Urothelium cell line (cell line): ENCODE data around the gene UPB1.

Experiments
- DNase-seq: peaks from one replicate; pipeline ENCODE4 v3.0.0; 2011; ENCODE audit warnings: low spot score, mixed read lengths
- FAIRE-seq: peaks from 2 replicates; lab custom pipeline; 2011; peaks lifted over from hg19 to GRCh38; lab: Jason Lieb, UNC

Gene UPB1

GRCh38 chr22:24503137-24503842 is 8.2 kb downstream of the UPB1 start:
- DNase-seq (peak; percentile 84), FAIRE-seq (peak; percentile 62)

GRCh38 chr22:24503843-24504338 is 8.8 kb downstream of the UPB1 start:
- FAIRE-seq (no peak), DNase-seq (no peak)

GRCh38 chr22:24504540-24504939 is 9.4 kb downstream of the UPB1 start:
- no peak for DNase-seq
- FAIRE-seq: no peak

GRCh38 chr22:24504956-24505736 is 10.0 kb downstream of the UPB1 start:
- FAIRE-seq (no peak), DNase-seq (no peak)

GRCh38 chr22:24506802-24507438 is 11.8 kb downstream of the UPB1 start:
- FAIRE-seq (no peak), DNase-seq (no peak)

GRCh38 chr22:24507716-24508115 is 12.6 kb downstream of the UPB1 start:
- DNase-seq: no peak
- no peak for FAIRE-seq

GRCh38 chr22:24510637-24511625 is 15.8 kb downstream of the UPB1 start:
- no peak for FAIRE-seq
- no peak for DNase-seq

GRCh38 chr22:24512043-24512442 is 16.9 kb downstream of the UPB1 start:
- FAIRE-seq (no peak), DNase-seq (no peak)

- DNase-seq: no peak
- peak; percentile 5 for FAIRE-seq
Observed at GRCh38 chr22:24513378-24514240, 18.5 kb downstream of the UPB1 start.

GRCh38 chr22:24514241-24515026 is 19.3 kb downstream of the UPB1 start:
- DNase-seq (no peak), FAIRE-seq (no peak)

GRCh38 chr22:24515027-24515338 is 19.9 kb downstream of the UPB1 start:
- FAIRE-seq (no peak), DNase-seq (no peak)

- FAIRE-seq (peak; percentile 52), DNase-seq (peak; percentile 72)
Observed at GRCh38 chr22:24516301-24516737, 21.2 kb downstream of the UPB1 start.

GRCh38 chr22:24517446-24517845 is 22.3 kb downstream of the UPB1 start:
- FAIRE-seq (no peak), DNase-seq (no peak)

- FAIRE-seq (no peak), DNase-seq (no peak)
Observed at GRCh38 chr22:24518228-24518627, 23.1 kb downstream of the UPB1 start.

- DNase-seq (no peak), FAIRE-seq (peak; percentile 55)
Observed at GRCh38 chr22:24518771-24519485, 23.8 kb downstream of the UPB1 start.

GRCh38 chr22:24519496-24519895 is 24.4 kb downstream of the UPB1 start:
- DNase-seq: no peak

GRCh38 chr22:24521791-24522245 is 26.7 kb downstream of the UPB1 start:
- FAIRE-seq (peak; percentile 98), DNase-seq (peak; percentile 89)

More at GRCh38 chr22:24519496-24519895, 24.4 kb downstream of the UPB1 start:
- FAIRE-seq: no peak

- no peak for DNase-seq
- FAIRE-seq: no peak
Observed at GRCh38 chr22:24523873-24524272, 28.7 kb downstream of the UPB1 start.
